Stimulated activated CD4-positive, alpha-beta T cell treated with anti-CD3 and anti-CD28 coated beads, Interleukin-1b, Interleukin-23, amount 100 ng/mL, for 24 hours (primary cell): ENCODE results near the gene UGP2.

Experiments
- DNase-seq, 4 experiments: peaks; one replicate each; pipeline ENCODE4 v3.0.0-alpha.2; 2020; ENCODE audit warnings: low read depth in 4 of 4, low spot score in 1 of 4

UGP2 gene

GRCh38 chr2:63863707-63864106 is 22.0 kb downstream of the UGP2 start:
- DNase-seq, result no peak

- no peak for DNase-seq
Observed at GRCh38 chr2:63865159-63865799, 23.6 kb downstream of the UGP2 start.

- DNase-seq, result no peak
Observed at GRCh38 chr2:63866009-63866709, 24.5 kb downstream of the UGP2 start.

GRCh38 chr2:63870679-63871078 is 29.0 kb downstream of the UGP2 start:
- no peak for DNase-seq

- DNase-seq, result no peak
Observed at GRCh38 chr2:63871864-63872263, 30.2 kb downstream of the UGP2 start.

- DNase-seq, result no peak
Observed at GRCh38 chr2:63872571-63873328, 31.1 kb downstream of the UGP2 start.

- DNase-seq, result no peak
Observed at GRCh38 chr2:63874204-63875130, 32.8 kb downstream of the UGP2 start.

- no peak for DNase-seq
Observed at GRCh38 chr2:63875131-63875527, 33.4 kb downstream of the UGP2 start.

- no peak for DNase-seq
Observed at GRCh38 chr2:63875559-63876245, 34.0 kb downstream of the UGP2 start.

GRCh38 chr2:63876311-63876710 is 34.6 kb downstream of the UGP2 start:
- DNase-seq, result no peak

- DNase-seq, result no peak
Observed at GRCh38 chr2:63878486-63878885, 36.8 kb downstream of the UGP2 start.

GRCh38 chr2:63879876-63880433 is 38.3 kb downstream of the UGP2 start:
- DNase-seq, result no peak

- DNase-seq, result no peak
Observed at GRCh38 chr2:63880625-63881024, 38.9 kb downstream of the UGP2 start.

- no peak for DNase-seq
Observed at GRCh38 chr2:63881205-63881604, 39.5 kb downstream of the UGP2 start.

- no peak for DNase-seq
Observed at GRCh38 chr2:63882395-63883105, 40.9 kb downstream of the UGP2 start.

GRCh38 chr2:63886445-63886844 is 44.7 kb downstream of the UGP2 start:
- no peak for DNase-seq

GRCh38 chr2:63888053-63888452 is 46.4 kb downstream of the UGP2 start:
- no peak for DNase-seq

- DNase-seq, result peak in 2 of 4 experiments; percentile 12 to 18
Observed at GRCh38 chr2:63888490-63889402, 47.0 kb downstream of the UGP2 start.

GRCh38 chr2:63890678-63891077 is 49.0 kb downstream of the UGP2 start:
- DNase-seq, result no peak
